ENCODE measurements around the gene COPZ1. TPM values are rescaled to one million over a fixed set of nuclear protein-coding genes. Genes with fewer than 3 reads are reported as not detected.

The COPZ1 gene
- total RNA-seq, 2 donors from 2014 or later: 83.1 to 192 TPM

GRCh38 chr12:54329759-54330158 lies 4.8 kb downstream of the COPZ1 start:
- Histone ChIP-seq H3K27me3 (replicated peaks; ENCODE audit: insufficient read depth) (no peaks in the 10 kb centered on the region), H3K4me1 (replicated peaks) (no peaks in the 10 kb centered on the region), H3K27ac (no peak overlapping the region), H3K4me3 (no peak overlapping the region), H3K9me3 (no peaks in the 10 kb centered on the region), H3K36me3 (no peaks in the 10 kb centered on the region)
- no peak for TF ChIP-seq POLR2AphosphoS5 (IDR thresholded peaks at IDR 0.05)
- WGBS: 45% methylated on average over 5 of the region's 5 CpGs
- no peak for DNase-seq (ENCODE audit: low spot score)
- intact Hi-C loops (cut with DNase I): loop anchor here (5.0 kb wide), 2 partner anchors 33 to 47 kb away; partner anchors contain the start of genes CBX5, GPR84 and HNRNPA1

GRCh38 chr12:54330442-54330841 lies 5.5 kb downstream of the COPZ1 start:
- TF ChIP-seq POLR2AphosphoS5 (IDR thresholded peaks at IDR 0.05) (no peak), CTCF (IDR thresholded peaks at IDR 0.05) (no peak), POLR2A (IDR thresholded peaks at IDR 0.05) (no peak)
- H3K9me3 ChIP-seq: no peaks in the 10 kb centered on the region
- no peak overlapping the region for H3K27ac ChIP-seq
- 66% methylated on average over 3 of the region's 3 CpGs for WGBS
- DNase-seq (ENCODE audit: low spot score): no peak
- no peaks in the 10 kb centered on the region for H3K36me3 ChIP-seq
- intact Hi-C loops (cut with DNase I): no loop called here
- H3K27me3 ChIP-seq (replicated peaks; ENCODE audit: insufficient read depth): no peaks in the 10 kb centered on the region
- H3K4me1 ChIP-seq (replicated peaks): no peaks in the 10 kb centered on the region
- H3K4me3 ChIP-seq: no peak overlapping the region

DNA sequence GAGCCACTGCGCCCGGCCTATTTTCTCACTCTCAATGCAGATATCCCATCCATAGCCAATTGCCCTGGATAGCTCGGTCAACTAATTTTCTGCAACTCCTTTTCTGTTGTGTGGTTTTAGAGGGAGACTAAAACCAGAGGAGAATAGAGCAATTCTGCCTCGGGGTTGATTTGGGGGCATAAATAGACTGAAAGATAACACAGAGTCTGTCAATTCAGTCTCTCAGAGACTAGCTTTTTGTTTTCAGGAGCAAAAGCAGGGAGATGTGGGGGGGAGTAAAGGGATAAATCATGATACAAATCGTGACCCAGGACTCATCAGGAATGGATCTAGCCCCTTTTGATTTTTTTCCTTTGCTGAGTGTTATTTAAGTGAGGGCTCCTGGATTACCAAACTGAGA lies 6.5 kb downstream of the COPZ1 start:
- DNase-seq (ENCODE audit: low spot score): no peak
- intact Hi-C loops (cut with DNase I): no loop called here
- WGBS: 83% methylated on average over 5 of the region's 5 CpGs
- H3K4me3 ChIP-seq: no peak overlapping the region
- H3K27me3 ChIP-seq (replicated peaks; ENCODE audit: insufficient read depth): no peaks in the 10 kb centered on the region
- H3K36me3 ChIP-seq: no peaks in the 10 kb centered on the region
- no peaks in the 10 kb centered on the region for H3K4me1 ChIP-seq (replicated peaks)
- no peaks in the 10 kb centered on the region for H3K9me3 ChIP-seq
- TF ChIP-seq POLR2A (IDR thresholded peaks at IDR 0.05) (no peak), POLR2AphosphoS5 (IDR thresholded peaks at IDR 0.05) (no peak), CTCF (IDR thresholded peaks at IDR 0.05) (no peak)
- H3K27ac ChIP-seq: no peak overlapping the region

DNA sequence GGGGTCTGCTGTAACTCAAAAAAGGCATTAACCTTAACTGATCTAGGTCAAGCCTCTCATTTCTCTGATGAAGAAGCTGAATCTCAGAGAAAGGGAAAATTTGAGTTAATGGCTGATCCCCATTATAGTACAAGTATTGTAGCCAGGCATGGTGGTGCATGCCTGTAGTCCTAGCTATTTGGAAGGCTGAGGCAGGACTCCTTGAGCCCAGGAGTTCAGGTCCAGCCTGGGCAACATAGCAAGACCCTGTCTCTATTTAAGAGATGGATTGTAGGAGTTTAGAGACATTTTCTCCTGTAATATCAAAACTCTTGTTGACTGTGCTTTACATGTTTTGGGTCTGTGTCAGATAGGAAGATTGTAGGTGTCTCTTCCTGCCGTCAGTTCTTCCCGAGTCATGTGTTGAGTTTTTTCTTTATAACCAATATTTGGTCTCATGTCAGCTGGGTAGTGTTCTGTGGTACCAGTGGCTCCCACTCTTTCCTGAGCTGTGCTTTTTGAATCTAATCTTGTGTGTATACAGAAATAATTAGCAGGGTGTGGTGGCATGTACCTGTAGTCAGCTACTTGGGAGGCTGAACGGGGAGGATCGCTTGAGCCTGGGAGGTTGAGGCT lies 8.6 kb downstream of the COPZ1 start:
- no peaks in the 10 kb centered on the region for H3K36me3 ChIP-seq
- WGBS: 96% methylated on average over 4 of the region's 4 CpGs
- no peak overlapping the region for H3K4me3 ChIP-seq
- H3K9me3 ChIP-seq: no peaks in the 10 kb centered on the region
- no peak overlapping the region for H3K27ac ChIP-seq
- intact Hi-C loops (cut with DNase I): no loop called here
- no peaks in the 10 kb centered on the region for H3K27me3 ChIP-seq (replicated peaks; ENCODE audit: insufficient read depth)
- no peaks in the 10 kb centered on the region for H3K4me1 ChIP-seq (replicated peaks)
- DNase-seq (ENCODE audit: low spot score): no peak
- TF ChIP-seq POLR2A (IDR thresholded peaks at IDR 0.05) (no peak), POLR2AphosphoS5 (IDR thresholded peaks at IDR 0.05) (no peak), CTCF (IDR thresholded peaks at IDR 0.05) (no peak)

GRCh38 chr12:54337280-54337842 lies 12.4 kb downstream of the COPZ1 start:
- Histone ChIP-seq H3K27ac (no peak overlapping the region), H3K9me3 (no peaks in the 10 kb centered on the region), H3K4me3 (no peak overlapping the region), H3K36me3 (peaks cover 0 to 8% of the 10 kb centered on the region in 2 donors), H3K27me3 (replicated peaks; ENCODE audit: insufficient read depth) (no peaks in the 10 kb centered on the region), H3K4me1 (replicated peaks) (no peaks in the 10 kb centered on the region)
- no peak for DNase-seq (ENCODE audit: low spot score)
- no peak for TF ChIP-seq POLR2AphosphoS5 (IDR thresholded peaks at IDR 0.05)
- no peak for TF ChIP-seq POLR2A (IDR thresholded peaks at IDR 0.05)
- TF ChIP-seq CTCF (IDR thresholded peaks at IDR 0.05): peak in 1 of 4 experiments; percentile 9
- WGBS: 77% methylated on average over 3 of the region's 3 CpGs
- intact Hi-C loops (cut with DNase I): no loop called here

Data from prostate gland (tissue), 2 donors.